Measurements from ENCODE around the gene PGLYRP2. TPM values are rescaled to one million over a fixed set of nuclear protein-coding genes. Genes with fewer than 3 reads are reported as not detected.

PGLYRP2 gene
- total and polyA plus RNA-seq, 8 donors: 0.16 TPM; not detected in 7

- H3K4me3 ChIP-seq: no peak overlapping the region
- FAIRE-seq (no peak), DNase-seq (no peak), ATAC-seq (no peak)
- H3K9me3 ChIP-seq: no peaks in the 10 kb centered on the region
- no peaks in the 10 kb centered on the region for H3K36me3 ChIP-seq
- TF ChIP-seq, protein P1, sequence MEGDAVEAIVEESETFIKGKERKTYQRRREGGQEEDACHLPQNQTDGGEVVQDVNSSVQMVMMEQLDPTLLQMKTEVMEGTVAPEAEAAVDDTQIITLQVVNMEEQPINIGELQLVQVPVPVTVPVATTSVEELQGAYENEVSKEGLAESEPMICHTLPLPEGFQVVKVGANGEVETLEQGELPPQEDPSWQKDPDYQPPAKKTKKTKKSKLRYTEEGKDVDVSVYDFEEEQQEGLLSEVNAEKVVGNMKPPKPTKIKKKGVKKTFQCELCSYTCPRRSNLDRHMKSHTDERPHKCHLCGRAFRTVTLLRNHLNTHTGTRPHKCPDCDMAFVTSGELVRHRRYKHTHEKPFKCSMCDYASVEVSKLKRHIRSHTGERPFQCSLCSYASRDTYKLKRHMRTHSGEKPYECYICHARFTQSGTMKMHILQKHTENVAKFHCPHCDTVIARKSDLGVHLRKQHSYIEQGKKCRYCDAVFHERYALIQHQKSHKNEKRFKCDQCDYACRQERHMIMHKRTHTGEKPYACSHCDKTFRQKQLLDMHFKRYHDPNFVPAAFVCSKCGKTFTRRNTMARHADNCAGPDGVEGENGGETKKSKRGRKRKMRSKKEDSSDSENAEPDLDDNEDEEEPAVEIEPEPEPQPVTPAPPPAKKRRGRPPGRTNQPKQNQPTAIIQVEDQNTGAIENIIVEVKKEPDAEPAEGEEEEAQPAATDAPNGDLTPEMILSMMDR (IDR thresholded peaks at IDR 0.05): no peak
- no peaks in the 10 kb centered on the region for H3K4me1 ChIP-seq
- WGBS, 2 donors: 67 to 79% methylated on average over 6 of the region's 6 CpGs
- H3K27me3 ChIP-seq: peaks cover 0 to 8% (median 0%) of the 10 kb centered on the region in 4 donors
- intact Hi-C loops (cut with DNase I): no loop called here
- no peak overlapping the region for H3K27ac ChIP-seq
These were observed 11.5 kb downstream of the PGLYRP2 start for GRCh38 chr19:15467734-15468214.

DNA sequence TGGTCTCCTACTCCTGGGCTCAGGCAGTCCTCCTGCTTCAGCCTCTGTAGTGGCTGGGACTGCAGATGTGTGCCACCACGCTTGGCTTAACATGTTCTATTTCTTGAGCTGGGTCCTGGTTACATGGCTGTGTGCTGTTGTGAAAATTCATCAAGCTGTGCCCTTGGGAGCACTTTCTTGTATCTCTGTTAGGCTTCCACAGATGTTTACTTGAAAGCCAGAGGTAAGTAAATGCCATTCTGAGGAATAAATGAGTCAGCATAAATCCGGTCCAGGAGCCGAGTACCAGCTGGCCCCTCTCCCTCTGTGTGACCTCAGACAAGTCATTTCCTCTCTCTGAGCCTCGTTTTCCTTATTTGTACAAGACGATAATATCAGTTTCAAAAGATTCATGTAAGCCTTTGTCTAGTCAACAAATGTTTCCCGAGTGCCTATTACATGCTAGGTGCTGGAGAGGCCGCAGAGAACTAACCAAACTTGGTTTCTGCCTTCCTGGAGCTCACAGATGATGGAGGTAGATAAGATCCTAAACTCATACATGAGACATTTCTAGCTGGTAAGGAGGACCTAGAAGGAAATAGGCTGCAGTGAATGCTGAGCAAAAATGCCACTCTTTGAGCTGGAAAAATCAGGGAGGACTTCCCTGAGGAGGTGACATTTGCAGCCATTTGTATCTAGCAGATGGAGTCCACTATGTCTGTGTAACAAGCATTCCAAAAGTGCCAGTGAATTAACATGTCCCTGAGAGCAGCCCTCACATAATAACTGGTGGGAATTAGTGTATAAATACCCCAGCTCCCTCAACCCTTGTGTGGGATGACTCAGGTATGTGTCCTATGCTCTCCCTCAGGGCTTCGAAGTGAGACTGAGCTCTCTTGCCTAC lies 12.2 kb downstream of the PGLYRP2 start:
- WGBS, 2 donors: 35 to 42% methylated on average over 8 of the region's 8 CpGs
- TF ChIP-seq, protein P1 (IDR thresholded peaks at IDR 0.05): no peak
- H3K27me3 ChIP-seq: peaks cover 0 to 8% (median 0%) of the 10 kb centered on the region in 4 donors
- no peak overlapping the region for H3K27ac ChIP-seq
- ATAC-seq (peak in 2 of 4 donors; percentile 21 to 25), DNase-seq (no peak), FAIRE-seq (no peak)
- H3K4me1 ChIP-seq: no peaks in the 10 kb centered on the region
- H3K36me3 ChIP-seq: no peaks in the 10 kb centered on the region
- intact Hi-C loops (cut with DNase I): no loop called here
- no peak overlapping the region for H3K4me3 ChIP-seq
- H3K9me3 ChIP-seq: no peaks in the 10 kb centered on the region

GRCh38 chr19:15464394-15465385 lies 14.6 kb downstream of the PGLYRP2 start, which contains the start of gene RASAL3:
TSS of gene RASAL3 (minus strand) at chr19:15464544. CDS start at chr19:15464358, 186 bp downstream.
- Histone ChIP-seq H3K27ac (peak within 1 kb of the TSS in 1 of 4 donors; percentile 14), H3K9me3 (no peaks in the 10 kb centered on the region), H3K4me1 (no peaks in the 10 kb centered on the region), H3K36me3 (no peaks in the 10 kb centered on the region), H3K27me3 (peaks cover 0 to 5% (median 0%) of the 10 kb centered on the region in 4 donors), H3K4me3 (peak within 1 kb of the TSS in 1 of 4 donors; percentile 35)
- no peak for FAIRE-seq
- intact Hi-C loops (cut with DNase I): no loop called here
- ATAC-seq: peak in 3 of 4 donors; percentile 39 to 70 (median 54)
- WGBS, 2 donors: 30 to 37% methylated on average over 17 of the region's 17 CpGs
- TF ChIP-seq, protein P1 (IDR thresholded peaks at IDR 0.05): no peak
- no peak for DNase-seq

DNA sequence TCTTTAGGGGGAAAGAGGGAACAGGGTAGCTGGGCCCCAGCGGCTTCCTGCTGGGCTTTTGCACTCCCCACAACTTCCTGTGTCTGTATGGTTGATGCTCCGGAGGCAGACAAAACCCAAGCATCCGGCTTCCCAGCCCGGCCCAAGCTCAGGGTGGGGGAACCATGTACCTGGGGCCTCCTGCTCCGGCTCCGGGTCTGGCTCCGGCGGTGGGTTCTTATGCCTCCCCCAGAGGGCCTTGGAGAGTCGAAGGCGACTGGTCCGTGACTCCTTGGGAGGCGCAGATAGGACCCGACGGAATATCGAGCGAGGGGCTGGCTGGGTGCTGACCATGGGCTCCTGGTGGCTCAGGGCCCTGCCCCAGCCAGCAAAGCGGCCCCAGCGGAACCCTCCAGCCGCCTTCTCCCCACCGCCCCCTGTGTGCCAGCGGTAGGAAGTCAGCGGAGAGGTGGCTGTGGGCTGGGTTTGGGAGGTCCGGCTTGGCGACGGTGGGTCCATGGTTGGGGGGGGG lies 15.4 kb downstream of the PGLYRP2 start:
- intact Hi-C loops (cut with DNase I): no loop called here
- peak overlapping the region in 1 of 4 donors; percentile 35 for H3K4me3 ChIP-seq
- H3K9me3 ChIP-seq: no peaks in the 10 kb centered on the region
- TF ChIP-seq, protein P1 (IDR thresholded peaks at IDR 0.05): no peak
- no peaks in the 10 kb centered on the region for H3K36me3 ChIP-seq
- peak overlapping the region in 1 of 4 donors; percentile 14 for H3K27ac ChIP-seq
- FAIRE-seq (no peak), DNase-seq (peak in 1 of 6 donors; percentile 66), ATAC-seq (peak in 3 of 4 donors; percentile 39 to 72 (median 47))
- H3K27me3 ChIP-seq: no peaks in the 10 kb centered on the region
- no peaks in the 10 kb centered on the region for H3K4me1 ChIP-seq
- WGBS, 2 donors: 33 to 42% methylated on average over 21 to 25 of the region's 25 CpGs

Data from pancreas (tissue), 10 donors.